KOPT-K1 (cell line): ENCODE measurements around the gene XPR1.

Experiments
- H3K27ac ChIP-seq: fragments of 200-600 bp; sonication (generic); 2 replicates; pipeline ENCODE4 v1.5.1; 2016; ENCODE audit warnings: antibody characterized with exemption, mild to moderate bottlenecking, low read depth, low read length; ENCODE audit not compliant: poor library complexity, severe bottlenecking
- H3K36me3 ChIP-seq: fragments of 200-600 bp; sonication (generic); 2 replicates; pipeline ENCODE4 v1.5.1; 2017; ENCODE audit warnings: antibody characterized with exemption, mild to moderate bottlenecking, low read length, moderate library complexity; ENCODE audit not compliant: insufficient read depth
- H3K9me3 ChIP-seq: fragments of 200-600 bp; sonication (generic); 2 replicates; pipeline ENCODE4 v1.5.1; 2017; ENCODE audit warnings: antibody characterized with exemption, low read length, mild to moderate bottlenecking; ENCODE audit not compliant: insufficient read depth, poor library complexity, severe bottlenecking

The XPR1 gene

GRCh38 chr1:180757657-180758056 is 125.8 kb downstream of the XPR1 start:
- Histone ChIP-seq H3K27ac (no peak overlapping the region), H3K9me3 (no peaks in the 10 kb centered on the region), H3K36me3 (no peaks in the 10 kb centered on the region)

DNA sequence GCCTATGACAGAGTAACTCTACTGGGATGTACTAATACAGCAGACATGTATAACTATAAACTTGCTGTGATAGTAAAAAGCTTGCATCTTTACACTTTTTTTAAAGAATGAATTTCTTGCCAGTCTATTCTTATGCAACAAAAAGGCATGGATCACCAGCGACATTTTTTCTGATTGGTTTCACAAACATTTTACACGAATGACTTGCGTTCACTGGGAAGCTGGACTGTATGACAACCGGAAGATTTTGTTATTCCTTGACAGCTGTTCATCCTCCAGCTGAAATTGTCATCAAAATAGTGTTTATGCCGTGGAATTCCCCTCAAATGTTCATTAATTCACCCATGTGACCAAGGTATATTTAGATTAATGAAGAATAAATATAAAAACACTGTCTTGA is 131.0 kb downstream of the XPR1 start:
- Histone ChIP-seq H3K9me3 (no peaks in the 10 kb centered on the region), H3K36me3 (no peaks in the 10 kb centered on the region), H3K27ac (no peak overlapping the region)

DNA sequence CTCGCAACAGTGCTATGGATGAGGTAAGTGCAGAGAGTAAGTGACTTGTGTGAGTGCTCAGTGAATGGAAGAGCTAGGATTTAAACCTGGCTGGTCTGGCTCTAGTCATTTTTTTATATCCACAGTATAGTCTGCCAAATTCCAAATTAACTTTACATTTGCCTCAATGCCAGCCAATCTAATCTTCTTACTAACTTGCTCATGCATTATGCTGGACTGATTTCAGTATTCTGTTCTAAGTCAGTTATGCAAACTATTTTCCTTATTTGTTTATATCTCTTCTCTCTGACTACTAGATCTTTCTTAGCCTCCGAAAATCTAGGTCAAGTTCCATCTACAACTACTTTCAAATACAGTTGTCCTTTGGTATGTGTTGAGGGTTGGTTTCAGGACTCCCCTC is 133.3 kb downstream of the XPR1 start:
- Histone ChIP-seq H3K36me3 (no peaks in the 10 kb centered on the region), H3K27ac (no peak overlapping the region), H3K9me3 (no peaks in the 10 kb centered on the region)

DNA sequence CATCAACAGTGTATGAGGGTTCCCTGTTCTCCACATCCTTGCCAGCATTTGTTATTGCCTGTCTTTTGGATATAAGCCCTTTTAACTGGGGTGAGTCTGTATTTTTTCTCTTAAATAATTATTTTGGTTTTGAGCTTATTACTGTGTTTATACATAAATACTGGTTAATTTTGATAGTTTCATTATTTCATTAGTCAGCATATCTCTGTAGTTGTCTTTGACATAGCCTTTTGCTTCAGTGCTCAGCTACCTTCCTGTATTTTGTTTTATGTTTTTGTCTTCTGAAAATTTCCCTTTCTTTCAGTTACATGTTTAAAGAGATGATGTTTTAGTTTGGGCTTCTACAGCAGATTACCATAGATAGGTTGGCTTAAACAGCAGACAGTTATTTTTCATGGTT is 138.1 kb downstream of the XPR1 start:
- no peaks in the 10 kb centered on the region for H3K9me3 ChIP-seq
- peak overlapping the region; percentile 23 for H3K27ac ChIP-seq
- H3K36me3 ChIP-seq: no peaks in the 10 kb centered on the region

GRCh38 chr1:180773210-180773865 is 141.5 kb downstream of the XPR1 start:
- Histone ChIP-seq H3K36me3 (no peaks in the 10 kb centered on the region), H3K9me3 (no peaks in the 10 kb centered on the region), H3K27ac (no peak overlapping the region)

DNA sequence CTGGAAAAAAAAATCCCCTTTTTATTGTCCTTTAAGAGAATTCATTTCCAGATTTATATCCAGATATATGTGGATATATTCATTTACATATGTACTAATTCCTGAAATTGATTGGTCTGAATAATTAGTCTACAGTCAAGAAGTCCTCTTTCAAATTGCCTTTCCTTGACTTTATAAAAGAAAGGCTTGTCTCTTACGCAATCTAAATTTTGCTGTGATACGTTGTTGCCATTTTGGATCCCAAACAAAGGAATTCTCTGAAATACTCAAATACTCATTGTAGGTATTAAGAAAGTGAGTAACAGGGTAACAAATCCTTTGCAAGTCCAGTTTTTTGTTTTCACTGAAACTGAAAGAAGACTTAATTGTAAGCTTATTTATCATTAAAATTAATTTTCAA is 144.0 kb downstream of the XPR1 start:
- no peaks in the 10 kb centered on the region for H3K36me3 ChIP-seq
- H3K27ac ChIP-seq: no peak overlapping the region
- H3K9me3 ChIP-seq: no peaks in the 10 kb centered on the region

- H3K36me3 ChIP-seq: no peaks in the 10 kb centered on the region
- no peaks in the 10 kb centered on the region for H3K9me3 ChIP-seq
- H3K27ac ChIP-seq: no peak overlapping the region
Observed at GRCh38 chr1:180777072-180777689, 145.4 kb downstream of the XPR1 start.

- Histone ChIP-seq H3K27ac (no peak overlapping the region), H3K36me3 (no peaks in the 10 kb centered on the region), H3K9me3 (no peaks in the 10 kb centered on the region)
Observed at GRCh38 chr1:180778782-180779398, 147.1 kb downstream of the XPR1 start.

GRCh38 chr1:180779584-180779983 is 147.8 kb downstream of the XPR1 start:
- Histone ChIP-seq H3K27ac (no peak overlapping the region), H3K9me3 (no peaks in the 10 kb centered on the region), H3K36me3 (no peaks in the 10 kb centered on the region)

DNA sequence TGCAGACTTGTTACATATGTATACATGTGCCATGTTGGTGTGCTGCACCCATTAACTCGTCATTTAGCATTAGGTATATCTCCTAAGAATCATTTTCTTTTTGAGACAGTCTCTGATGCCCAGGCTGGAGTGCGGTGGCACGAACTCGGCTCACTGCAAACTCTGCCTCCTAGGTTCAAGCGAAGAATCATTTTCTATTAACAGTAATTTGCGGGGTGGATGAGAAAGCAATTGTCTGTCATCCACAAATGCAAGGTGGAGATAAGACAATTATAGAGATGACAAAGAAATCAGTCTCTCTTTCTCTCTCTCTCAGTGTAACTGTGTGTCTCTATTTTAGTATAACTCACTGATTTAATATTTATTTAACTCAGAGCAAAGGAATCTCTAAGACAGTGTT is 149.9 kb downstream of the XPR1 start:
- no peak overlapping the region for H3K27ac ChIP-seq
- no peaks in the 10 kb centered on the region for H3K9me3 ChIP-seq
- no peaks in the 10 kb centered on the region for H3K36me3 ChIP-seq

DNA sequence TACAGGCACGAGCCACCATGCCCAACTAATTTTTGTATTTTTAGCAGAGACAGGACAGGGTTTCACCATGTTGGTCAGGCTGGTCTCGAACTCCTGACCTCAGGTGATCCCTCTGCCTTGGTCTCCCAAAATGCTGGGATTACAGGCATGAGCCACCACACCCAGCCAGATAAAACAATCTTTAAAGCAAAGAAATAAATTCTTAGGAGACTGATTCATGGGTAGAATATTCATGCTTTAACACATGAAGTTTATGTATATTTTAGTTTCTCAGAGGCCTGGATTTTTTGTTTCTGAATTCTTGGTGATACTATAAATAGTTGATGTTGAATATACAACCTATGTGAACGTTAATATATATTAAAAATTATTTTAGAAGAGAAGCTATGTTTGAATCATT is 153.5 kb downstream of the XPR1 start:
- Histone ChIP-seq H3K27ac (no peak overlapping the region), H3K9me3 (no peaks in the 10 kb centered on the region), H3K36me3 (no peaks in the 10 kb centered on the region)

GRCh38 chr1:180785887-180786286 is 154.1 kb downstream of the XPR1 start:
- H3K9me3 ChIP-seq: no peaks in the 10 kb centered on the region

GRCh38 chr1:180786624-180787023 is 154.8 kb downstream of the XPR1 start:
- Histone ChIP-seq H3K36me3 (no peaks in the 10 kb centered on the region), H3K9me3 (no peaks in the 10 kb centered on the region), H3K27ac (no peak overlapping the region)

More at GRCh38 chr1:180785887-180786286, 154.1 kb downstream of the XPR1 start:
- no peaks in the 10 kb centered on the region for H3K36me3 ChIP-seq
- H3K27ac ChIP-seq: no peak overlapping the region

DNA sequence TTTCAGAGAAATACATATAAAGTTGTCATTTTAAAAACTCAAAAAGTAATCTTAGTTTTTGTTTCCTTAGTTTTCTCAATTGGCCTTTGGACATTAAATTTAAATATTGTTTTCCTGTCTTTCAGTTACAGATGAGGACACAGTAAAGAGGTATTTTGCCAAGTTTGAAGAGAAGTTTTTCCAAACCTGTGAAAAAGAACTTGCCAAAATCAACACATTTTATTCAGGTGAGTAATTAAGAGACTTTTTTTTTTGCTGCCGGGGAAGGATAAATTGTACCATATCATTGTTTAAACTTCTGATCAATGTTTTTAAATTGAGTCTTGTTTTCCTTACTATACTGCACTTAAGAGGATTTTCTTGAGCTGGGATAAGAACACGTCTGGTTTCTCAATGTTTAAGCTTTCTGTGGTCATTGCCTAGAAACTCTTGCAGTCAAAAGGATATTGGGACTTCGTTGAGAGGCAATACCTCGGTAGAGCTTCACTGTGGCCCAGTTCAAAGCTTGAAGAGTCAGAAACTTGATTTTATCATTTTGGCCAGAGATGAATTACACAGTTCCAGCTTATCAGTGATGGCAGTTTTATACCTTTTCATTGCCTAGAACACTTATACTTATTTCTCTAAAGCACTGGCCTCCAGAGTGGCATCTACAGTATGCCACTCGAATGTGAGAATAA is 155.9 kb downstream of the XPR1 start:
- H3K27ac ChIP-seq: no peak overlapping the region
- H3K9me3 ChIP-seq: no peaks in the 10 kb centered on the region
- H3K36me3 ChIP-seq: no peaks in the 10 kb centered on the region

DNA sequence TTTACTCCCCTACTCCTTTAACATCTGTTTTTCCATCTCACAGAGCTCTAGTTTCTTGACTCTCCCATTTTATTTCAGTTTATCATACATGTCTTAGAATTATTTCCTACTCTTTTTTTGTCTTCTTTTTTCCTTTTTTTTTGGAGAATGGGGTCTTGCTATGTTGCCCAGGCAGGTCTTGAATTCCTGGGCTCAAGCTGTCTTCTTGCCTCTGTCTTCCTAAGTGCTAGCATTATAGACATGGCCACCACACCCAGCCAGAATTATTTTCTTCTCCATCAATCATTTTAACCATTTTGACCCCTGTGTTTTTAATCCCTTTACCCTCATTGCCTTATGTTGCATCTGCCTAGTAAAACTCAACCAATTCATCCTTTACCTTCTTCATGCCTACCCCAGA is 157.6 kb downstream of the XPR1 start:
- no peaks in the 10 kb centered on the region for H3K9me3 ChIP-seq
- H3K27ac ChIP-seq: no peak overlapping the region
- no peaks in the 10 kb centered on the region for H3K36me3 ChIP-seq
